Esophagus (tissue), 2 donors: Measurements from ENCODE around the gene ATP8A2. TPM values are rescaled to one million over a fixed set of nuclear protein-coding genes. Genes with fewer than 3 reads are reported as not detected.

Experiments used
- H3K27ac ChIP-seq, 2 donors: one replicate each; pipeline ENCODE4 v1.5.1; 2013; ENCODE audit warnings: low read depth in 2 of 2, mild to moderate bottlenecking in 2 of 2, inconsistent platforms in 1 of 2, low read length in 1 of 2, moderate library complexity in 1 of 2
- H3K27me3 ChIP-seq, 2 donors: one replicate each; pipeline ENCODE4 v1.6.1; 2013; ENCODE audit warnings: low read length in 2 of 2, control low read depth in 1 of 2, mild to moderate bottlenecking in 1 of 2; ENCODE audit not compliant: insufficient read depth in 2 of 2, control insufficient read depth in 1 of 2
- H3K36me3 ChIP-seq, 2 donors: one replicate each; pipeline ENCODE4 v1.6.1; 2013; ENCODE audit warnings: low read length in 1 of 2; ENCODE audit not compliant: control insufficient read depth in 2 of 2, insufficient read depth in 2 of 2
- H3K4me1 ChIP-seq, 2 donors: one replicate each; pipeline ENCODE4 v1.6.1; 2013; ENCODE audit warnings: low read length in 1 of 2; ENCODE audit not compliant: control insufficient read depth in 2 of 2, insufficient read depth in 2 of 2
- H3K4me3 ChIP-seq, 2 donors: one replicate each; pipeline ENCODE4 v1.5.1; 2013; ENCODE audit warnings: low read length in 2 of 2, mild to moderate bottlenecking in 2 of 2, low read depth in 1 of 2, moderate library complexity in 1 of 2
- H3K9me3 ChIP-seq, 2 donors: one replicate each; pipeline ENCODE4 v1.6.1; 2013; ENCODE audit warnings: mild to moderate bottlenecking in 2 of 2, low read depth in 1 of 2, low read length in 1 of 2, moderate library complexity in 1 of 2; ENCODE audit not compliant: control insufficient read depth in 2 of 2, insufficient read depth in 1 of 2
- WGBS, 2 donors: extraction: QIAGEN DNeasy Blood & Tissue Kit; methylation state at CpG; one replicate each; pipeline ENCODE4 v1.1.7; 2013; 5-methylcytosine and 5-hydroxymethylcytosine counted together
- polyA plus RNA-seq, 2 donors: library from polyadenylated mRNA; stranded (reverse); fragments of 200-250 nt; gene quantifications; one replicate each; pipeline ENCODE4 v1.2.3, GENCODE V29; 2013
- donor health status: healthy with polysubstance abuse.
- donor health status: Bipolar disorder and iron deficiency.

The ATP8A2 gene
- polyA plus RNA-seq, 2 donors: 0.01 TPM; not detected in 1

GRCh38 chr13:25915840-25916518 is 544.2 kb downstream of the ATP8A2 start:
- H3K27me3 ChIP-seq: no peaks in the 10 kb centered on the region
- no peak overlapping the region for H3K4me3 ChIP-seq
- no peaks in the 10 kb centered on the region for H3K36me3 ChIP-seq
- no peaks in the 10 kb centered on the region for H3K4me1 ChIP-seq
- H3K9me3 ChIP-seq: no peaks in the 10 kb centered on the region
- WGBS, 2 donors: 69 to 71% methylated on average over 12 of the region's 12 CpGs
- no peak overlapping the region for H3K27ac ChIP-seq

- Histone ChIP-seq H3K9me3 (no peaks in the 10 kb centered on the region), H3K36me3 (no peaks in the 10 kb centered on the region), H3K27me3 (no peaks in the 10 kb centered on the region), H3K4me1 (no peaks in the 10 kb centered on the region), H3K27ac (no peak overlapping the region), H3K4me3 (no peak overlapping the region)
- WGBS, 2 donors: 76 to 86% methylated on average over 4 of the region's 4 CpGs
Measured at GRCh38 chr13:25920277-25920676, 548.5 kb downstream of the ATP8A2 start.

- Histone ChIP-seq H3K27me3 (no peaks in the 10 kb centered on the region), H3K27ac (no peak overlapping the region), H3K9me3 (no peaks in the 10 kb centered on the region), H3K36me3 (no peaks in the 10 kb centered on the region), H3K4me1 (no peaks in the 10 kb centered on the region), H3K4me3 (no peak overlapping the region)
- WGBS, 2 donors: 87 to 89% methylated on average over 4 of the region's 4 CpGs
Measured at GRCh38 chr13:25920931-25921330, 549.2 kb downstream of the ATP8A2 start.

- H3K4me3 ChIP-seq: no peak overlapping the region
- no peaks in the 10 kb centered on the region for H3K9me3 ChIP-seq
- WGBS, 2 donors: 81 to 85% methylated on average over 9 of the region's 9 CpGs
- H3K36me3 ChIP-seq: no peaks in the 10 kb centered on the region
- no peaks in the 10 kb centered on the region for H3K4me1 ChIP-seq
- H3K27ac ChIP-seq: no peak overlapping the region
- no peaks in the 10 kb centered on the region for H3K27me3 ChIP-seq
Measured at GRCh38 chr13:25922376-25922775, 550.6 kb downstream of the ATP8A2 start.

- Histone ChIP-seq H3K27ac (no peak overlapping the region), H3K27me3 (no peaks in the 10 kb centered on the region), H3K9me3 (no peaks in the 10 kb centered on the region), H3K4me3 (no peak overlapping the region), H3K36me3 (no peaks in the 10 kb centered on the region), H3K4me1 (no peaks in the 10 kb centered on the region)
- 72 to 84% methylated on average over 5 of the region's 5 CpGs for WGBS, 2 donors
Measured at GRCh38 chr13:25923217-25924085, 551.7 kb downstream of the ATP8A2 start.

GRCh38 chr13:25927363-25927762 is 555.6 kb downstream of the ATP8A2 start:
- no peaks in the 10 kb centered on the region for H3K4me1 ChIP-seq
- H3K36me3 ChIP-seq: no peaks in the 10 kb centered on the region
- WGBS, 2 donors: 43 to 63% methylated on average over 6 of the region's 6 CpGs
- no peaks in the 10 kb centered on the region for H3K27me3 ChIP-seq
- H3K9me3 ChIP-seq: no peaks in the 10 kb centered on the region
- no peak overlapping the region for H3K27ac ChIP-seq
- no peak overlapping the region for H3K4me3 ChIP-seq

- Histone ChIP-seq H3K9me3 (no peaks in the 10 kb centered on the region), H3K27me3 (no peaks in the 10 kb centered on the region), H3K4me1 (no peaks in the 10 kb centered on the region), H3K36me3 (no peaks in the 10 kb centered on the region), H3K27ac (no peak overlapping the region), H3K4me3 (no peak overlapping the region)
- WGBS, 2 donors: 58 to 60% methylated on average over 2 of the region's 2 CpGs
Measured at GRCh38 chr13:25927932-25928331, 556.2 kb downstream of the ATP8A2 start.

GRCh38 chr13:25928941-25929505 is 557.2 kb downstream of the ATP8A2 start:
- no peak overlapping the region for H3K27ac ChIP-seq
- 73 to 80% methylated on average over 12 of the region's 12 CpGs for WGBS, 2 donors
- no peaks in the 10 kb centered on the region for H3K4me1 ChIP-seq
- H3K9me3 ChIP-seq: no peaks in the 10 kb centered on the region
- H3K36me3 ChIP-seq: no peaks in the 10 kb centered on the region
- no peaks in the 10 kb centered on the region for H3K27me3 ChIP-seq
- no peak overlapping the region for H3K4me3 ChIP-seq

GRCh38 chr13:25929816-25930215 is 558.0 kb downstream of the ATP8A2 start:
- H3K4me1 ChIP-seq: no peaks in the 10 kb centered on the region
- no peaks in the 10 kb centered on the region for H3K27me3 ChIP-seq
- 68 to 77% methylated on average over 7 of the region's 7 CpGs for WGBS, 2 donors
- no peaks in the 10 kb centered on the region for H3K36me3 ChIP-seq
- H3K4me3 ChIP-seq: no peak overlapping the region
- no peak overlapping the region for H3K27ac ChIP-seq
- no peaks in the 10 kb centered on the region for H3K9me3 ChIP-seq
